HT1080 (cell line): ENCODE measurements around the gene STARD3NL. TPM values are rescaled to one million over a fixed set of nuclear protein-coding genes. Genes with fewer than 3 reads are reported as not detected.
"Not testable (repeated sequence)": the region's sequence is repeated elsewhere in the genome, so short reads cannot be mapped to it uniquely, and the experiment has no call there.

Source experiments
- DNase-seq: peaks from one replicate; pipeline ENCODE4 v3.0.0-alpha.2; 2015; ENCODE audit warnings: low read depth
- small RNA-seq: library from RNA; depleted of rRNA; stranded (forward); fragments of <200 nt; gene quantifications from one replicate; pipeline ENCODE3, GENCODE V24; 2014
- total RNA-seq: library from RNA; depleted of rRNA; stranded (reverse); fragments of >200 nt; shearing (Covaris generic); gene quantifications from 2 replicates; pipeline ENCODE4 v1.2.3, GENCODE V29; 2014

The STARD3NL gene
- total RNA-seq, 1 experiment from 2014 or later, result 87.5 TPM

DNA sequence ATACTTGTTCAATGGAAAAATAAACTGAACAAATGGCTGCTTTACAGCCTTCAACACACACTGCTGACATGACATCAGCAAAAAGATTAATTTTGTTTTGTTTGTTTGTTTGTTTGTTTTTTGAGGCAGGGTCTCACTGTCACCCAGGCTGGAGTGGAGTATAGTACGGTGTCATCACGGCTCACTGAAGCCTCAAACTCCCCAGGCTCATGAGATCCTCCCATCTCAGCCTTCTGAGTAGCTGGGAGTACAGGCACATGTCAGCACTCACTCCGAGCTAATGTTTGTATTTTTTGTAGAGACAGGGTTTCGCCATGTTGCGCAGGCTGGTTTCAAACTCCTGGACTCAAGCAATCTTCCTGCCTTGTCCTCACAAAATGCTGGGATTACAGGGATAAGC is 84.5 kb downstream of the STARD3NL start:
- no peak for DNase-seq

- not testable (repeated sequence) for DNase-seq
Observed at GRCh38 chr7:38263274-38263673, 85.2 kb downstream of the STARD3NL start.

DNA sequence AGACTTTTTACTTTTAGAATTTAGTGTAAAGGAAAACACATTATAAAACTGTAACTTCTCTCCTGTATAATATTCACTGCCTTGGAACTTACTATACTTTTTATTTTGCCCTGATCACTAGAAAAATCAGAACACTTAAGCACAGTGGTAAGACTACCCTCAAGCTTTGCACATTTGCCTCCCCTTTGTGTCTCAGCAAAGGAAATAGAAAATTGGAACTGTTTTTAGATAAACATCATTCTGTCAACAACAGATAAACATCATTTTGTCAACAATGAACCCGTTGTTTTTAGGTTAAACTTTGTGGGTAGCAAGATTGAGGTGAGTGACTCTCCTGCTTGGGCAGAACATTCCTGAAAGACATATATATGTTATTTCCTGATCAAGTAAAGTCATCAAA is 86.6 kb downstream of the STARD3NL start:
- DNase-seq, result not testable (repeated sequence)

DNA sequence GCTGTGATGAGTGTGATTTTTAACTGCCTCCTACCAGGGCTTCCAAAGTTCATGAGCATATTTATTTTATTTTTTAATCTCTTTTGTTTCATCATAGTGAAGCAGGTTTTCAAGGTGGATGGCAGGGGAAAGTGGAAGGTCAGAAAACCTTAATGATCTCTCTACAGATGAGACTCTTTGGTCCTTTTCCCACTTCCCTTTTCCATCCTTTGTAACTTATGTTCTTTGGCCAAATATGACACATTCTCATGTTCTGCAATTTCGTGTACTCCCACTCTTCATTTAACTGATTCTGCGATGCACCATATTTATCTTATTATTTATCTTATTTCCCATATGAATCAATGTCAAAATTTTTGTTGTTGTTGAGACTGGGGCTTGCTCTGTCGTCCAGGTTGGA is 87.9 kb downstream of the STARD3NL start:
- not testable (repeated sequence) for DNase-seq

- DNase-seq, result not testable (repeated sequence)
Observed at GRCh38 chr7:38269704-38270346, 91.8 kb downstream of the STARD3NL start.

- not testable (repeated sequence) for DNase-seq
Observed at GRCh38 chr7:38270405-38270804, 92.4 kb downstream of the STARD3NL start.

- DNase-seq, result no peak
Observed at GRCh38 chr7:38273286-38273995, 95.4 kb downstream of the STARD3NL start, which contains the start of gene TARP. Gene TARP, minus strand, starts transcription at chr7:38273636.

GRCh38 chr7:38274486-38274885 is 96.4 kb downstream of the STARD3NL start:
- DNase-seq, result no peak

- no peak for DNase-seq
Observed at GRCh38 chr7:38274927-38275620, 97.0 kb downstream of the STARD3NL start.

GRCh38 chr7:38276096-38276877 is 98.2 kb downstream of the STARD3NL start:
- no peak for DNase-seq

- DNase-seq, result no peak
Observed at GRCh38 chr7:38280000-38280399, 102.0 kb downstream of the STARD3NL start.

Small RNAs within 50 kb of the gene (small RNA-seq; reads per million reads assigned to genes)
- gene TRGJ1 (not detected), gene TRGJ2 (not detected), gene TRGJP (not detected), gene TRGJP1 (not detected), gene TRGJP2 (not detected)
